HepG2 (cell line): ENCODE measurements around the gene GRB7.

Source experiments
- BCLAF1 ChIP-seq: fragments of 450-650 bp; IDR thresholded peaks from 2 replicates; pipeline ENCODE4 v1.6.1; 2017; ENCODE audit warnings: mild to moderate bottlenecking
- SNAPC5 ChIP-seq: sonication (generic); formaldehyde crosslinking; IDR thresholded peaks from 2 replicates; pipeline ENCODE4 v1.8.1; 2023; ENCODE audit warnings: mild to moderate bottlenecking, missing genetic modification reagents, borderline replicate concordance
- ZBTB8A ChIP-seq: sonication (generic); formaldehyde crosslinking; IDR thresholded peaks from 2 replicates; pipeline ENCODE4 v1.4.0; 2020; ENCODE audit warnings: mild to moderate bottlenecking, low read depth, missing genetic modification reagents, borderline replicate concordance
- ZNF256 ChIP-seq: sonication (generic); formaldehyde crosslinking; conservative IDR thresholded peaks from 2 replicates; pipeline ENCODE4 v1.4.0; 2020; ENCODE audit warnings: missing genetic modification reagents
- TF ChIP-seq, protein P1 (sequence below): sonication (generic); formaldehyde crosslinking; IDR thresholded peaks from 2 replicates; pipeline ENCODE4 v1.5.0; 2020; ENCODE audit warnings: mild to moderate bottlenecking, missing genetic modification reagents, moderate library complexity

DNA sequence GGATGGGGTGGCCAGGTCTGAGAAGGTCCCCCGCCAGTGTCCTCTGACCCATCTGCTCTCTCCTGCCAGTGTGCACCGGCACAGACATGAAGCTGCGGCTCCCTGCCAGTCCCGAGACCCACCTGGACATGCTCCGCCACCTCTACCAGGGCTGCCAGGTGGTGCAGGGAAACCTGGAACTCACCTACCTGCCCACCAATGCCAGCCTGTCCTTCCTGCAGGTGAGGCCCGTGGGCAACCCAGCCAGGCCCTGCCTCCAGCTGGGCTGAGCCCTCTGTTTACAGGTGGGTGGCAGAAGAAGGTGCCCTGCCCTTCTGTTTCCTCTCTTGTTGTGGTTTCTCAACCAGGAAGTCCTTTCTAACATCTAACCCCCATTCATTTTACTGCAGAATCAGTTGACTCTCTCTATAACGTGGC lies 30.8 kb upstream of the GRB7 start:
- TF ChIP-seq, protein P1, sequence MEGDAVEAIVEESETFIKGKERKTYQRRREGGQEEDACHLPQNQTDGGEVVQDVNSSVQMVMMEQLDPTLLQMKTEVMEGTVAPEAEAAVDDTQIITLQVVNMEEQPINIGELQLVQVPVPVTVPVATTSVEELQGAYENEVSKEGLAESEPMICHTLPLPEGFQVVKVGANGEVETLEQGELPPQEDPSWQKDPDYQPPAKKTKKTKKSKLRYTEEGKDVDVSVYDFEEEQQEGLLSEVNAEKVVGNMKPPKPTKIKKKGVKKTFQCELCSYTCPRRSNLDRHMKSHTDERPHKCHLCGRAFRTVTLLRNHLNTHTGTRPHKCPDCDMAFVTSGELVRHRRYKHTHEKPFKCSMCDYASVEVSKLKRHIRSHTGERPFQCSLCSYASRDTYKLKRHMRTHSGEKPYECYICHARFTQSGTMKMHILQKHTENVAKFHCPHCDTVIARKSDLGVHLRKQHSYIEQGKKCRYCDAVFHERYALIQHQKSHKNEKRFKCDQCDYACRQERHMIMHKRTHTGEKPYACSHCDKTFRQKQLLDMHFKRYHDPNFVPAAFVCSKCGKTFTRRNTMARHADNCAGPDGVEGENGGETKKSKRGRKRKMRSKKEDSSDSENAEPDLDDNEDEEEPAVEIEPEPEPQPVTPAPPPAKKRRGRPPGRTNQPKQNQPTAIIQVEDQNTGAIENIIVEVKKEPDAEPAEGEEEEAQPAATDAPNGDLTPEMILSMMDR, result no peak
- TF ChIP-seq ZBTB8A (CRISPR knock-in tag) (no peak), BCLAF1 (no peak), ZNF256 (CRISPR knock-in tag) (no peak), SNAPC5 (no peak)
